ENCODE measurements around the gene SUGP1. TPM values are rescaled to one million over a fixed set of nuclear protein-coding genes. Genes with fewer than 3 reads are reported as not detected.

SUGP1 gene
- polyA plus RNA-seq, 1 of the 3 experiments (the other 2 are of a cell fraction): 43.2 TPM

- TF ChIP-seq MEF2A (IDR thresholded peaks at IDR 0.05; ENCODE audit: borderline replicate concordance, low read depth) (no peak), MXI1 (IDR thresholded peaks at IDR 0.05; ENCODE audit: low read depth, low read length) (no peak), TEAD4 (IDR thresholded peaks at IDR 0.05; ENCODE audit: borderline replicate concordance, insufficient read depth) (no peak), YY1 (IDR thresholded peaks at IDR 0.05; ENCODE audit: low read depth) (no peak)
Observed at GRCh38 chr19:19274716-19275565, 45.4 kb downstream of the SUGP1 start (continued).

DNA sequence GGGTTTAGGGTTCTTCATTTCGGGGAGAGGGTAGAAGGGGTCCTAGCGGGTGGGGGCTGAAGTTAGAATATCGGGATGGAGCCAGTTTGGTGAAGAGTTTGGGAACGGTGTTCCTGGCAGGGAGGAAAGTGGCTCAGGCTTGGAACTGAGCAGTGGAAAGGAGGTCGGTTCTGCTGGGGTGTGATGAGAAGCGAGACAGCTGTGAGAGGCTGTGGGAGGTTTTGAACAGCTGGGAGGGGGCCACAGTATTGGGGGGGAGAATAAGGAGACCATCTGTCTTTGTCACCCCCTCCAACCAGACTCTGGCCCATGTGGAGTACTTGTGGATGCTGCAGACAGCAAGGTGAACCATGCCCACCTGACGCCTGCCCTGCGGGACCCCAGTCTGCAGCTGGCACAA, 46.2 kb downstream of the SUGP1 start:
- Histone ChIP-seq H3K9ac (no peak overlapping the region), H4K20me1 (ENCODE audit: insufficient read depth) (no peaks in the 10 kb centered on the region), H3K27ac (ENCODE audit: low read depth in 2 of 2, low read length in 1 of 2) (no peak overlapping the region), H3K9me3 (no peaks in the 10 kb centered on the region), H3K79me2 (ENCODE audit: insufficient read depth) (no peaks in the 10 kb centered on the region), H3K9me2 (no peaks in the 10 kb centered on the region), H3K36me3 (replicated peaks in 1 of 2; ENCODE audit: control insufficient read depth in 1 of 2, insufficient read depth in 2 of 2, low read length in 1 of 2) (peaks cover 0 to 36% of the 10 kb centered on the region in 2 experiments), H3K27me3 (ENCODE audit: insufficient read depth) (no peaks in the 10 kb centered on the region), H3K4me1 (ENCODE audit: control insufficient read depth in 1 of 2, insufficient read depth in 2 of 2, low read depth in 1 of 2, low read length in 1 of 2) (peaks cover 0 to 17% of the 10 kb centered on the region in 2 experiments; a peak in 1 of 4 replicates), H3K4me3 (ENCODE audit: low read depth in 2 of 2, low read length in 1 of 2) (no peak overlapping the region), H3F3A (replicated peaks; ENCODE audit: insufficient read depth) (peaks cover 3% of the 10 kb centered on the region), H3K4me2 (no peak overlapping the region), H2AFZ (ENCODE audit: low read depth) (no peak overlapping the region)
- 97% methylated on average over 8 of the region's 8 CpGs for WGBS (ENCODE audit: low lambda C conversion rate)
- ChIA-PET POLR2A (interaction anchor here (1.0 kb wide), 1 partner anchor 81 kb away, joined by 3 read pairs; no protein-coding TSS in a partner anchor), CTCF (interaction anchor here (1.5 kb wide), 1 partner anchor 9 kb away, joined by 3 read pairs; no protein-coding TSS in a partner anchor)
- no peak for TF ChIP-seq FOSL2 (IDR thresholded peaks at IDR 0.05; ENCODE audit: borderline replicate concordance, low read depth)
- TF ChIP-seq GABPA (IDR thresholded peaks at IDR 0.05; ENCODE audit: low read depth): no peak
- TF ChIP-seq EP300 (IDR thresholded peaks at IDR 0.05; ENCODE audit: borderline replicate concordance in 1 of 2, low read depth in 1 of 2, low read length in 1 of 2): no peak
- no peak for TF ChIP-seq POLR2AphosphoS5 (IDR thresholded peaks at IDR 0.05; ENCODE audit: low read depth, low read length)
- TF ChIP-seq USF1 (IDR thresholded peaks at IDR 0.05; ENCODE audit: borderline replicate concordance, low read depth): no peak
- no peak for TF ChIP-seq IRF3 (IDR thresholded peaks at IDR 0.05; ENCODE audit: low read depth, low read length)
- no peak for TF ChIP-seq EZH2phosphoT487 (IDR thresholded peaks at IDR 0.05; ENCODE audit: borderline replicate concordance, low read depth)
- no peak for TF ChIP-seq YY1 (IDR thresholded peaks at IDR 0.05; ENCODE audit: low read depth)
- TF ChIP-seq, protein P1, sequence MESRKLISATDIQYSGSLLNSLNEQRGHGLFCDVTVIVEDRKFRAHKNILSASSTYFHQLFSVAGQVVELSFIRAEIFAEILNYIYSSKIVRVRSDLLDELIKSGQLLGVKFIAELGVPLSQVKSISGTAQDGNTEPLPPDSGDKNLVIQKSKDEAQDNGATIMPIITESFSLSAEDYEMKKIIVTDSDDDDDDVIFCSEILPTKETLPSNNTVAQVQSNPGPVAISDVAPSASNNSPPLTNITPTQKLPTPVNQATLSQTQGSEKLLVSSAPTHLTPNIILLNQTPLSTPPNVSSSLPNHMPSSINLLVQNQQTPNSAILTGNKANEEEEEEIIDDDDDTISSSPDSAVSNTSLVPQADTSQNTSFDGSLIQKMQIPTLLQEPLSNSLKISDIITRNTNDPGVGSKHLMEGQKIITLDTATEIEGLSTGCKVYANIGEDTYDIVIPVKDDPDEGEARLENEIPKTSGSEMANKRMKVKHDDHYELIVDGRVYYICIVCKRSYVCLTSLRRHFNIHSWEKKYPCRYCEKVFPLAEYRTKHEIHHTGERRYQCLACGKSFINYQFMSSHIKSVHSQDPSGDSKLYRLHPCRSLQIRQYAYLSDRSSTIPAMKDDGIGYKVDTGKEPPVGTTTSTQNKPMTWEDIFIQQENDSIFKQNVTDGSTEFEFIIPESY (IDR thresholded peaks at IDR 0.05; ENCODE audit: borderline replicate concordance, low read depth): no peak
- TF ChIP-seq USF2 (IDR thresholded peaks at IDR 0.05; ENCODE audit: borderline replicate concordance, low read depth, low read length): no peak
- no peak for TF ChIP-seq NRF1 (IDR thresholded peaks at IDR 0.05; ENCODE audit: low read depth, low read length)
- no peak for TF ChIP-seq JUND (IDR thresholded peaks at IDR 0.05)
- TF ChIP-seq TAF1 (IDR thresholded peaks at IDR 0.05; ENCODE audit: borderline replicate concordance, low read depth, low read length): no peak
- no peak for TF ChIP-seq MXI1 (IDR thresholded peaks at IDR 0.05; ENCODE audit: low read depth, low read length)
- no peak for TF ChIP-seq RCOR1 (IDR thresholded peaks at IDR 0.05; ENCODE audit: low read length)
- TF ChIP-seq RXRA (IDR thresholded peaks at IDR 0.05; ENCODE audit: borderline replicate concordance, low read depth): no peak
- no peak for TF ChIP-seq GATA2 (CRISPR knock-in tag; IDR thresholded peaks at IDR 0.05)
- no peak for TF ChIP-seq ELF1 (IDR thresholded peaks at IDR 0.05)
- TF ChIP-seq, protein P2, sequence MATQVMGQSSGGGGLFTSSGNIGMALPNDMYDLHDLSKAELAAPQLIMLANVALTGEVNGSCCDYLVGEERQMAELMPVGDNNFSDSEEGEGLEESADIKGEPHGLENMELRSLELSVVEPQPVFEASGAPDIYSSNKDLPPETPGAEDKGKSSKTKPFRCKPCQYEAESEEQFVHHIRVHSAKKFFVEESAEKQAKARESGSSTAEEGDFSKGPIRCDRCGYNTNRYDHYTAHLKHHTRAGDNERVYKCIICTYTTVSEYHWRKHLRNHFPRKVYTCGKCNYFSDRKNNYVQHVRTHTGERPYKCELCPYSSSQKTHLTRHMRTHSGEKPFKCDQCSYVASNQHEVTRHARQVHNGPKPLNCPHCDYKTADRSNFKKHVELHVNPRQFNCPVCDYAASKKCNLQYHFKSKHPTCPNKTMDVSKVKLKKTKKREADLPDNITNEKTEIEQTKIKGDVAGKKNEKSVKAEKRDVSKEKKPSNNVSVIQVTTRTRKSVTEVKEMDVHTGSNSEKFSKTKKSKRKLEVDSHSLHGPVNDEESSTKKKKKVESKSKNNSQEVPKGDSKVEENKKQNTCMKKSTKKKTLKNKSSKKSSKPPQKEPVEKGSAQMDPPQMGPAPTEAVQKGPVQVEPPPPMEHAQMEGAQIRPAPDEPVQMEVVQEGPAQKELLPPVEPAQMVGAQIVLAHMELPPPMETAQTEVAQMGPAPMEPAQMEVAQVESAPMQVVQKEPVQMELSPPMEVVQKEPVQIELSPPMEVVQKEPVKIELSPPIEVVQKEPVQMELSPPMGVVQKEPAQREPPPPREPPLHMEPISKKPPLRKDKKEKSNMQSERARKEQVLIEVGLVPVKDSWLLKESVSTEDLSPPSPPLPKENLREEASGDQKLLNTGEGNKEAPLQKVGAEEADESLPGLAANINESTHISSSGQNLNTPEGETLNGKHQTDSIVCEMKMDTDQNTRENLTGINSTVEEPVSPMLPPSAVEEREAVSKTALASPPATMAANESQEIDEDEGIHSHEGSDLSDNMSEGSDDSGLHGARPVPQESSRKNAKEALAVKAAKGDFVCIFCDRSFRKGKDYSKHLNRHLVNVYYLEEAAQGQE (IDR thresholded peaks at IDR 0.05; ENCODE audit: low read depth, low read length): no peak
- DNase-seq: peak; percentile 19
